Lower lobe of right lung (tissue), 2 donors: Measurements from ENCODE around the gene ASB10. TPM values are rescaled to one million over a fixed set of nuclear protein-coding genes. Genes with fewer than 3 reads are reported as not detected.

Source experiments
- ATAC-seq, 2 donors: fragments of 200-7000 bp; cut with Tn5 transposase; one replicate each; pipeline ENCODE4 v1.9.1; 2020 to 2022; ENCODE audit warnings: mild to moderate bottlenecking in 2 of 2, moderate library complexity in 2 of 2
- DNase-seq: peaks from one replicate; pipeline ENCODE4 v3.0.0-alpha.2; 2020
- H3K27ac ChIP-seq: fragments of 200-600 bp; one replicate; pipeline ENCODE4 v1.8.0; 2022
- H3K27me3 ChIP-seq: fragments of 200-600 bp; one replicate; pipeline ENCODE4 v1.8.0; 2022; ENCODE audit warnings: low read depth
- H3K36me3 ChIP-seq: fragments of 200-600 bp; one replicate; pipeline ENCODE4 v1.8.0; 2022; ENCODE audit warnings: mild to moderate bottlenecking
- H3K4me1 ChIP-seq: fragments of 200-600 bp; one replicate; pipeline ENCODE4 v1.8.0; 2022
- H3K4me3 ChIP-seq: fragments of 200-600 bp; one replicate; pipeline ENCODE4 v1.8.0; 2022; ENCODE audit warnings: mild to moderate bottlenecking
- H3K9me3 ChIP-seq: fragments of 200-600 bp; one replicate; pipeline ENCODE4 v1.8.0; 2022
- intact Hi-C: fragments of 100-400 bp; cut with DNase I; formaldehyde crosslinking; loops from one replicate; pipeline ENCODE4 v1.11.0; 2022
- total RNA-seq: library from RNA; stranded (reverse); fragmentation: NEBNext Ultra II Directional; extraction: Animal tissue kit (Norgen Biotek cat#: 25700); gene quantifications from one replicate; pipeline ENCODE4 v1.2.1, GENCODE V29; 2021
- TF ChIP-seq, protein P1 (sequence below): fragments of 200-600 bp; IDR thresholded peaks from one replicate; pipeline ENCODE4 v1.8.0; 2022; ENCODE audit warnings: antibody characterized with exemption, mild to moderate bottlenecking
- donor health status: DM: no; HTN: yes; CAD: no; lungs with severe emphysema.

Gene ASB10
- total RNA-seq, 1 donor from 2014 or later = not detected

DNA sequence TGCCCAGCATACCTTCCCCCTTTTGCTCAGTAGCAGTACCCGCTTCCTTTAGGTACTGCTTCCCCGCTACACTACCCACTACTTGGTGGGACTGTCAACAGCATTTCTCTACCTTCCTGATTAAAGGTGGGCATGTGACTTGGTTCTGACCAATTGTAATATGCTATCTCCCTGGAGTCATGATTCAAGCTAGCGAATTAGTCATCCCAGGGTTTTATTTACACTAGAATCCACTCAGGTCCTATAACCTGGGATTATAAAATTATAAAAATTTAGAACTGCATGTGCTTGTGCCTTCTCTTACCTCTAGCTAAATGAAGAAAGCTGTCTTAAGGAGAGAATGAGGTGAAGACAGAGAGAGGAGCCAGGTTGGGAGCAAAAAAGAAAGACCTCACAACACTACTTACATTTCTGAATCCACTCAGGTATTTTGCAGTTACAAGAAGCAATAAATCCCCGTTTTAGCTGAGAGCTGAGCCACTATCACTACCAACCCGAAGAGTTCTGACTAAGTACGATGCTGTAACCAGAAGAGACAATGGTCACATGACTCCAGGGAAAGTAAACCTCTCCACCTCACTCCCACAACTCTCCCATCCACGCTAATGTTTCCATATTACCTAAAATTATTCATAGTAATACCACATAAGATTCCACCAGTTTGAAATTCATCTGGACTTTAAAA is 29.3 kb downstream of the ASB10 start:
- intact Hi-C loops = no loop called here
- Histone ChIP-seq H3K9me3 (no peaks in the 10 kb centered on the region), H3K4me3 (no peak overlapping the region), H3K4me1 (no peaks in the 10 kb centered on the region), H3K27ac (no peak overlapping the region), H3K36me3 (no peaks in the 10 kb centered on the region), H3K27me3 (peaks cover 27% of the 10 kb centered on the region)
- DNase-seq = no peak
- ATAC-seq = no peak
- TF ChIP-seq, protein P1, sequence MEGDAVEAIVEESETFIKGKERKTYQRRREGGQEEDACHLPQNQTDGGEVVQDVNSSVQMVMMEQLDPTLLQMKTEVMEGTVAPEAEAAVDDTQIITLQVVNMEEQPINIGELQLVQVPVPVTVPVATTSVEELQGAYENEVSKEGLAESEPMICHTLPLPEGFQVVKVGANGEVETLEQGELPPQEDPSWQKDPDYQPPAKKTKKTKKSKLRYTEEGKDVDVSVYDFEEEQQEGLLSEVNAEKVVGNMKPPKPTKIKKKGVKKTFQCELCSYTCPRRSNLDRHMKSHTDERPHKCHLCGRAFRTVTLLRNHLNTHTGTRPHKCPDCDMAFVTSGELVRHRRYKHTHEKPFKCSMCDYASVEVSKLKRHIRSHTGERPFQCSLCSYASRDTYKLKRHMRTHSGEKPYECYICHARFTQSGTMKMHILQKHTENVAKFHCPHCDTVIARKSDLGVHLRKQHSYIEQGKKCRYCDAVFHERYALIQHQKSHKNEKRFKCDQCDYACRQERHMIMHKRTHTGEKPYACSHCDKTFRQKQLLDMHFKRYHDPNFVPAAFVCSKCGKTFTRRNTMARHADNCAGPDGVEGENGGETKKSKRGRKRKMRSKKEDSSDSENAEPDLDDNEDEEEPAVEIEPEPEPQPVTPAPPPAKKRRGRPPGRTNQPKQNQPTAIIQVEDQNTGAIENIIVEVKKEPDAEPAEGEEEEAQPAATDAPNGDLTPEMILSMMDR = no peak

GRCh38 chr7:151152643-151153513 is 34.2 kb downstream of the ASB10 start:
- H3K4me3 ChIP-seq = no peak overlapping the region
- TF ChIP-seq, protein P1 = no peak
- no peak overlapping the region for H3K27ac ChIP-seq
- no peaks in the 10 kb centered on the region for H3K9me3 ChIP-seq
- ATAC-seq (no peak), DNase-seq (no peak)
- intact Hi-C loops = no loop called here
- no peaks in the 10 kb centered on the region for H3K4me1 ChIP-seq
- H3K27me3 ChIP-seq = peaks cover 32% of the 10 kb centered on the region
- no peaks in the 10 kb centered on the region for H3K36me3 ChIP-seq

- no peaks in the 10 kb centered on the region for H3K9me3 ChIP-seq
- DNase-seq (no peak), ATAC-seq (no peak)
- H3K4me3 ChIP-seq = no peak overlapping the region
- TF ChIP-seq, protein P1 = no peak
- H3K4me1 ChIP-seq = no peaks in the 10 kb centered on the region
- H3K27ac ChIP-seq = no peak overlapping the region
- H3K36me3 ChIP-seq = peaks cover under 1% of the 10 kb centered on the region
- H3K27me3 ChIP-seq = peaks cover 25% of the 10 kb centered on the region
- intact Hi-C loops = no loop called here
Observed at GRCh38 chr7:151150388-151150787, 36.7 kb downstream of the ASB10 start.

GRCh38 chr7:151148319-151149259 is 38.5 kb downstream of the ASB10 start:
- ATAC-seq (no peak), DNase-seq (no peak)
- intact Hi-C loops = no loop called here
- no peaks in the 10 kb centered on the region for H3K4me1 ChIP-seq
- no peaks in the 10 kb centered on the region for H3K9me3 ChIP-seq
- H3K27me3 ChIP-seq = peaks cover 15% of the 10 kb centered on the region
- TF ChIP-seq, protein P1 = no peak
- H3K36me3 ChIP-seq = peaks cover 18% of the 10 kb centered on the region
- H3K4me3 ChIP-seq = no peak overlapping the region
- H3K27ac ChIP-seq = no peak overlapping the region

DNA sequence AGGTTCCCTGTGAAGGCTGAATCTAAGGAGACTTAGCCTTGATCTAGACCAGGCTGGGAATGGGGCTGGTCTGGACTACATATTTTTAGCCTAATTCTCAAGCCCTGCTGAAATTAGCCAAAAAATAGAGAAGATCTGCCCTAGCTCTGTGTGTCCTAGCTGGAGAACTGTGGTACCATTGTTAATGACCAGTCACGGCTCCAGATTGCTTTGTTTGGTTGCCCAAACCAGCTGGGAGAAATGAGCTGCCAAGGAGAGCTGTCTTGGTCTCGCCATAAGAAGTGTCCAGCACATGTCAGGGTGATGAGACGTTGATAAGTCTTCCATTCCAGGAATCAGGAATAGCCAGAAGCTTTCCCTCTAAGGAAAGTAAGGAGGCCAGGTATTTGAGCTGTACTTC is 40.3 kb downstream of the ASB10 start:
- H3K27ac ChIP-seq = no peak overlapping the region
- TF ChIP-seq, protein P1 = no peak
- intact Hi-C loops = no loop called here
- ATAC-seq (no peak), DNase-seq (no peak)
- H3K4me3 ChIP-seq = no peak overlapping the region
- no peaks in the 10 kb centered on the region for H3K4me1 ChIP-seq
- H3K27me3 ChIP-seq = peaks cover 3% of the 10 kb centered on the region
- H3K9me3 ChIP-seq = no peaks in the 10 kb centered on the region
- H3K36me3 ChIP-seq = peaks cover 36% of the 10 kb centered on the region
